AG10803 (cell line): Measurements from ENCODE around the gene OR52R1.
"Not testable (repeated sequence)": the region's sequence is repeated elsewhere in the genome, so short reads cannot be mapped to it uniquely, and the experiment has no call there.

Experiments
- DNase-seq: peaks from one replicate; pipeline ENCODE4 v3.0.0; 2010; ENCODE audit warnings: low read depth
- H3K4me3 ChIP-seq: 2 replicates; pipeline ENCODE4 v1.5.1; 2011; ENCODE audit warnings: mild to moderate bottlenecking, low read length, control low read depth
- CTCF ChIP-seq: conservative IDR thresholded peaks from 2 replicates; pipeline ENCODE4 v1.5.1; 2011; ENCODE audit warnings: mild to moderate bottlenecking, low read length, control low read depth, inconsistent platforms

The OR52R1 gene

GRCh38 chr11:4825132-4825531, 21.0 kb upstream of the OR52R1 start:
- no peak for TF ChIP-seq CTCF
- H3K4me3 ChIP-seq, result no peak overlapping the region
- DNase-seq, result no peak

DNA sequence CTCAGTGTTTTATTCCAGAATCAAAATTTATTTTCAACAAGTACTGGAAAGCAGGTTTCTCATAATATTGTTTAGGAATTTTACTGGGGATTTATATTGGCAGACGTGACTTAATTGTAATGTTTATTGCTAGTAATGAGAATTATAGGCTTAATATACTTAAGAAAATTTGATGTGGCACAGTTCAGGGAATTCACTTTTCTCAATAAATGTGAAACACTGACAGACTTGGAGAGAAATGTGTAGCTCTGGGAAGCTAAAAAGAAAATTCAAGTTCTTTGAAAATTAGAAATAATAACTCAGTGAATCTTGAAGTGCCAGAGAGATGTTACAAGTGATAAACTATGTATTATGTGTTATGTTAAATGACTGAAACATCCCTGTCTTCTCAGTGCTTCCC, 16.8 kb upstream of the OR52R1 start, which contains the start of gene OR51F2:
TSS of gene OR51F2 (plus strand) at position 301 of the 400 bp plus-strand sequence. CDS start 101 bp downstream, outside the sequence.
- DNase-seq, result no peak
- no peak within 1 kb of the TSS for H3K4me3 ChIP-seq
- no peak for TF ChIP-seq CTCF

DNA sequence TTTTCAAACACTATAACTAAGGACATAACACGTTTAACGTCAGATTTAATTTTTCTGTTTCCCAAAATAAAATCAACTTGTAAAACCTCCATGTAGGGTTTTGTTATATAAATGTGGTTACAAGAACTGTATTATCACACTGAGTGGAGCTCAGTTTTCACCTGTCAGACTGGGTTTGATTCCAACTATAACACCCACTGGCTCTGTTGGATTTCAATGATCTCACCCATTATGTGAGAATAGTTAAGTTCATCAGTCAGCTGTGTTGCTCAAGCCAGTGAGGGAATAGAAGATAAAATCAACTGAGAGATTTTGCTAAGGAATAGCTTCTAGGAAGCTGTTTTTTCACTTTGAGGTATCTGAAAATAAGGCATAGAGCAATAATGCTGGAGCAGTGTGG, 5.1 kb upstream of the OR52R1 start:
- DNase-seq, result no peak
- no peak for TF ChIP-seq CTCF
- H3K4me3 ChIP-seq, result no peak overlapping the region

- DNase-seq, result no peak
- no peak overlapping the region for H3K4me3 ChIP-seq
- TF ChIP-seq CTCF, result no peak
Measured at GRCh38 chr11:4808476-4808875, 4.3 kb upstream of the OR52R1 start.

GRCh38 chr11:4801316-4801715, 2.9 kb downstream of the OR52R1 start:
- DNase-seq, H3K4me3 ChIP-seq: not testable (repeated sequence)

DNA sequence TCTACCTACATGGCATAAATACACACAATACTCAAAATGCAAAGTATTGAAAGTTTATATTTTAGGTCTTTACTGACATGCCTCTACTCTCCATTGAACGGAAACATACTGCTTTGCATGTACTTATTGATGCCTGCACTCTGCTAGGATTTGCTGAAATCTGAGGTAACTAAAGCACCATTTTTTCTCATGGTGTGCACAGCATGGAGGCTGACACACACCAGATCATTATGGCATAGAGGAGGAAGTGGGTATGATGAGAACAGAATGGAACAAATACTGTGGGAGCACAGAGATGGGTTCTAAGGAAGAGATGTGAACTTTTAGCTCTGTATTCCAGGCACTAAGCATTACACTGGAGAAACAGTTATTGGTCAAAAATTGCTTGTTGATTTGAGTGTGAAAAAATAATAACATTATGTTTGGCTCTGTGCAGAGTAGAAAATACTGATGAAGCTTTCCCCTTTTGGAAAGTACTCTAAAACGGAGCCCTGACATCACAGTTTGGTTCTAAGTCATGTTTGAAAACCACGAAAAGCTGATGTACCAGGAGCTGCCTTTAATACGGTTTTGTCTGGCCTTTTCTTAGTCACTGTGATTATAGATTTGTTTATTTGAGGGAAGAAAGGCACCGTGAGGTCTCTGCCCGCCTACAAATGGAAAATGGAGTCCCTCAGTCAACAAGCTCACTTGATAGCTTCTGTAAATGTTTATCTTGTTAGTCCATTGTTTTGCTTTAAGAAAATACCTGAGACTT, 5.6 kb downstream of the OR52R1 start:
- no peak for TF ChIP-seq CTCF
- no peak overlapping the region for H3K4me3 ChIP-seq
- DNase-seq, result no peak

- TF ChIP-seq CTCF, result no peak
- H3K4me3 ChIP-seq, result no peak overlapping the region
- no peak for DNase-seq
Measured at GRCh38 chr11:4797206-4797605, 7.0 kb downstream of the OR52R1 start.
